KBM-7 (cell line): ENCODE measurements around the gene THBS1.

ENCODE experiments used
- DNase-seq: peaks from one replicate; pipeline ENCODE4 v3.0.0-alpha.2; 2015
- in situ Hi-C: fragments of 300-500 bp; cut with MboI; formaldehyde crosslinking; loops from 2 replicates; pipeline ENCODE4 v1.14.3; 2020; ENCODE audit warnings: low sequenced_read_pairs, low pct_unique_long_range_greater_than_20kb, mixed read lengths

THBS1 gene

GRCh38 chr15:39621976-39622375 lies 41.1 kb downstream of the THBS1 start:
- in situ Hi-C loops: no loop called here
- no peak for DNase-seq

- no peak for DNase-seq
- in situ Hi-C loops: no loop called here
Measured at GRCh38 chr15:39622660-39623516, 42.0 kb downstream of the THBS1 start.

GRCh38 chr15:39623529-39623931 lies 42.7 kb downstream of the THBS1 start:
- in situ Hi-C loops: no loop called here
- DNase-seq: no peak

GRCh38 chr15:39624806-39625205 lies 43.9 kb downstream of the THBS1 start:
- in situ Hi-C loops: no loop called here

GRCh38 chr15:39625451-39625850 lies 44.6 kb downstream of the THBS1 start:
- in situ Hi-C loops: no loop called here
- DNase-seq: no peak

More at GRCh38 chr15:39624806-39625205, 43.9 kb downstream of the THBS1 start:
- DNase-seq: no peak

- in situ Hi-C loops: no loop called here
- DNase-seq: no peak
Measured at GRCh38 chr15:39625856-39626255, 45.0 kb downstream of the THBS1 start.

- no peak for DNase-seq
- in situ Hi-C loops: no loop called here
Measured at GRCh38 chr15:39627451-39628143, 46.7 kb downstream of the THBS1 start.

- in situ Hi-C loops: no loop called here
- no peak for DNase-seq
Measured at GRCh38 chr15:39628144-39628508, 47.2 kb downstream of the THBS1 start.

- DNase-seq: no peak
- in situ Hi-C loops: no loop called here
Measured at GRCh38 chr15:39628546-39629257, 47.8 kb downstream of the THBS1 start.

- no peak for DNase-seq
- in situ Hi-C loops: no loop called here
Measured at GRCh38 chr15:39629371-39629770, 48.5 kb downstream of the THBS1 start.

GRCh38 chr15:39629906-39630305 lies 49.0 kb downstream of the THBS1 start:
- in situ Hi-C loops: no loop called here
- no peak for DNase-seq

GRCh38 chr15:39631357-39631756 lies 50.5 kb downstream of the THBS1 start:
- no peak for DNase-seq
- in situ Hi-C loops: no loop called here

- in situ Hi-C loops: no loop called here
- DNase-seq: no peak
Measured at GRCh38 chr15:39638041-39638440, 57.2 kb downstream of the THBS1 start.

- in situ Hi-C loops: no loop called here
- no peak for DNase-seq
Measured at GRCh38 chr15:39639037-39639436, 58.2 kb downstream of the THBS1 start.

GRCh38 chr15:39640665-39641064 lies 59.8 kb downstream of the THBS1 start:
- no peak for DNase-seq

GRCh38 chr15:39641191-39641889 lies 60.5 kb downstream of the THBS1 start:
- in situ Hi-C loops: no loop called here
- no peak for DNase-seq

More at GRCh38 chr15:39640665-39641064, 59.8 kb downstream of the THBS1 start:
- in situ Hi-C loops: no loop called here

- in situ Hi-C loops: no loop called here
- no peak for DNase-seq
Measured at GRCh38 chr15:39642011-39642640, 61.2 kb downstream of the THBS1 start.

GRCh38 chr15:39643727-39644126 lies 62.8 kb downstream of the THBS1 start:
- in situ Hi-C loops: no loop called here
- DNase-seq: no peak

- no peak for DNase-seq
- in situ Hi-C loops: no loop called here
Measured at GRCh38 chr15:39644136-39644535, 63.3 kb downstream of the THBS1 start.
